Activated CD8-positive, alpha-beta memory T cell treated with anti-CD3 and anti-CD28 coated beads, Interleukin-2, amount 50 U/mL, for 1 hour (primary cell): ENCODE data around the gene HELLS.
"Not testable (repeated sequence)": the region's sequence is repeated elsewhere in the genome, so short reads cannot be mapped to it uniquely, and the experiment has no call there.

Experiments
- DNase-seq: peaks from one replicate; pipeline ENCODE4 v3.0.0-alpha.2; 2020; ENCODE audit errors: extremely low read depth

Gene HELLS

GRCh38 chr10:94607111-94607510 is 61.5 kb downstream of the HELLS start:
- DNase-seq, result no peak

GRCh38 chr10:94608559-94608958 is 63.0 kb downstream of the HELLS start:
- no peak for DNase-seq

GRCh38 chr10:94614558-94614957 is 69.0 kb downstream of the HELLS start:
- no peak for DNase-seq

- no peak for DNase-seq
Measured at GRCh38 chr10:94617389-94617944, 71.9 kb downstream of the HELLS start.

- no peak for DNase-seq
Measured at GRCh38 chr10:94622666-94623205, 77.1 kb downstream of the HELLS start.

GRCh38 chr10:94623572-94623971 is 78.0 kb downstream of the HELLS start:
- DNase-seq, result no peak

- no peak for DNase-seq
Measured at GRCh38 chr10:94626476-94626875, 80.9 kb downstream of the HELLS start.

- no peak for DNase-seq
Measured at GRCh38 chr10:94627511-94627910, 81.9 kb downstream of the HELLS start.

- DNase-seq, result no peak
Measured at GRCh38 chr10:94630017-94630688, 84.6 kb downstream of the HELLS start.

GRCh38 chr10:94631077-94631875 is 85.7 kb downstream of the HELLS start:
- DNase-seq, result no peak

- DNase-seq, result no peak
Measured at GRCh38 chr10:94632954-94633353, 87.4 kb downstream of the HELLS start.

GRCh38 chr10:94638097-94638496 is 92.5 kb downstream of the HELLS start:
- DNase-seq, result not testable (repeated sequence)

GRCh38 chr10:94639902-94640301 is 94.3 kb downstream of the HELLS start:
- DNase-seq, result no peak

GRCh38 chr10:94640562-94640961 is 95.0 kb downstream of the HELLS start:
- DNase-seq, result no peak

- DNase-seq, result no peak
Measured at GRCh38 chr10:94641480-94641879, 95.9 kb downstream of the HELLS start.

GRCh38 chr10:94644352-94644751 is 98.8 kb downstream of the HELLS start:
- DNase-seq, result no peak

GRCh38 chr10:94645285-94645684 is 99.7 kb downstream of the HELLS start:
- no peak for DNase-seq
